ENCODE results near the gene BSG. TPM values are rescaled to one million over a fixed set of nuclear protein-coding genes. Genes with fewer than 3 reads are reported as not detected.

The BSG gene
- total RNA-seq, 2 donors from 2014 or later: 176 to 264 TPM

DNA sequence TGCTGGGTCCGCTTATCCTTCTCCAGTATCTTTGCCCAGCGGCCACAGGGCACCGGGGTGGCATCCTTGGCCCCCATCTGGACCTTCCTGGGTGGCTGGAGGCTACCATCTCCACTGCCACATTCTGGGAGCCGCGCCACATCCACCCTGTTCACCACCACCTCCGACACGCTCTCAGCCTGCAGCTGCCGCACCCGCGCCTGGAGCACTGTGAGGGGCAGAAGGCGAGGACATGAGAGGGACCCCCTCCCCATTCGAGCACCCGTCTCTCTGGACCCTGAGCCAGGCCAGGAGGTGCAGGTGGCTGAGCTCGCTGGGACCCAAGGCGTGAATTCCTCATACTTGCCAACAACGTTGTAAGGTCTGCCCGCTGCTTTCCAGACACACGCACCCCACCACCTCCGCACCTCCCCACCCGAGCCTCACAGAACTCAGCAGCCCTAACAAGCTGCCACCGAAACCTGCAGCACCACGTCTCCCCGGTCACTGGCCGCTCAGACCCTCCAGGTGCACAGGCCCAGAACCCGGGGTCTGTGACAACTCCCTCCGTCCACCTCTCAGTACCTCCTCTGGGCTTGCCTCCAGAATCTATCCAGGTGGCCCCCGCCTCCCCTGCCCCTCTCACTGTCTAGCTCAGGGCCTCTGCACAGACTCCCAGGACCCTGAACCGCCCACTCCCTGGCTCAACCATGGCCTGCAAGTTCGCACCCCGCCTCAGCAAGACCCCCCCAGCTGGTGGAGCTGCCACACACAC lies 57.7 kb downstream of the BSG start:
- 88 to 97% methylated on average over 26 to 29 of the region's 30 CpGs for WGBS, 2 donors
- Histone ChIP-seq H3K27ac (no peak overlapping the region), H3K36me3 (replicated peaks in 1 of 2; ENCODE audit: insufficient read depth in 1 of 2, low read depth in 2 of 2) (no peaks in the 10 kb centered on the region), H3K27me3 (no peaks in the 10 kb centered on the region), H3K9me3 (no peaks in the 10 kb centered on the region), H3K4me1 (peaks cover 27% of the 10 kb centered on the region), H3K4me3 (no peak overlapping the region)
- intact Hi-C loops (cut with DNase I): no loop called here
- TF ChIP-seq, protein P1, sequence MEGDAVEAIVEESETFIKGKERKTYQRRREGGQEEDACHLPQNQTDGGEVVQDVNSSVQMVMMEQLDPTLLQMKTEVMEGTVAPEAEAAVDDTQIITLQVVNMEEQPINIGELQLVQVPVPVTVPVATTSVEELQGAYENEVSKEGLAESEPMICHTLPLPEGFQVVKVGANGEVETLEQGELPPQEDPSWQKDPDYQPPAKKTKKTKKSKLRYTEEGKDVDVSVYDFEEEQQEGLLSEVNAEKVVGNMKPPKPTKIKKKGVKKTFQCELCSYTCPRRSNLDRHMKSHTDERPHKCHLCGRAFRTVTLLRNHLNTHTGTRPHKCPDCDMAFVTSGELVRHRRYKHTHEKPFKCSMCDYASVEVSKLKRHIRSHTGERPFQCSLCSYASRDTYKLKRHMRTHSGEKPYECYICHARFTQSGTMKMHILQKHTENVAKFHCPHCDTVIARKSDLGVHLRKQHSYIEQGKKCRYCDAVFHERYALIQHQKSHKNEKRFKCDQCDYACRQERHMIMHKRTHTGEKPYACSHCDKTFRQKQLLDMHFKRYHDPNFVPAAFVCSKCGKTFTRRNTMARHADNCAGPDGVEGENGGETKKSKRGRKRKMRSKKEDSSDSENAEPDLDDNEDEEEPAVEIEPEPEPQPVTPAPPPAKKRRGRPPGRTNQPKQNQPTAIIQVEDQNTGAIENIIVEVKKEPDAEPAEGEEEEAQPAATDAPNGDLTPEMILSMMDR (IDR thresholded peaks at IDR 0.05): no peak
- TF ChIP-seq POLR2A (IDR thresholded peaks at IDR 0.05): no peak
- DNase-seq: peak in 1 of 4 donors; percentile 11
- ATAC-seq: no peak

DNA sequence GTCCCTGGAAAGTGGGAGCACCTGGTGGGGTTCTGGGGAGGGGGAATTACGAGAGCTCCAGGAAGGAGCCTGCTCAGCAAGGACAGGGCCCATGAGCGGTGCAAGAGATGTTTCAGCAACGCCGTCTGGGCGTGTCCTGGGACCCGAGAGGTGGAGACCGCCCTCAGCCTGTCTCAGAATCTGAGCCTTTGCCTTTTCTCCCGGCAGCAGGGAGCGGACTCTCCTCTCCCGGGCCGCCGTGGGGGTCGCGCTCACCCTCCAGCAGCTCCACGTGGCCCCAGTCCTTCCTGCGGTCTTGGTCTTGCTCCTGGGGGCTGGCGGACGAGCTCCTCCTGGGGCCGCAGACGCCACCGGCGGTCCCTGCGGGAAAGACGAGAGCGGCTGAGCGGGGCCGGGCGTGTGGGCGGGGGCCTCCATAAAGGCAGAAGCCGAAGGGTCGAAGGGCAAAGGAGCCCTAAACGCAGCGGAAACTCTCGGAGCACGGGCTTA lies 60.2 kb downstream of the BSG start:
- Histone ChIP-seq H3K36me3 (replicated peaks in 1 of 2; ENCODE audit: insufficient read depth in 1 of 2, low read depth in 2 of 2) (no peaks in the 10 kb centered on the region), H3K27me3 (no peaks in the 10 kb centered on the region), H3K4me1 (peaks cover 27% of the 10 kb centered on the region), H3K27ac (peak overlapping the region in 2 of 4 donors; percentile 47 to 60), H3K9me3 (no peaks in the 10 kb centered on the region), H3K4me3 (peak overlapping the region; percentile 53 to 87)
- ATAC-seq (no peak), DNase-seq (no peak)
- WGBS, 2 donors: 3% methylated on average over 6 to 35 of the region's 35 CpGs
- intact Hi-C loops (cut with DNase I): no loop called here
- TF ChIP-seq POLR2A (IDR thresholded peaks at IDR 0.05): no peak
- TF ChIP-seq, protein P1 (IDR thresholded peaks at IDR 0.05): no peak

Other genes starting within 250 kb of the BSG start
- 1 to 10 TPM; 3.1 to 9.6 TPM for gene MIER2, start 227.8 kb upstream of the BSG start, total RNA-seq
- 1 to 10 TPM in 1 of 2 donors, under 1 TPM in 1; 0.33 to 1.8 TPM for gene C2CD4C, start 163.4 kb upstream of the BSG start, total RNA-seq
- 100 to 1,000 TPM; 119 to 137 TPM for gene SHC2, start 111.6 kb upstream of the BSG start, total RNA-seq
- gene MADCAM1, start 76.1 kb upstream of the BSG start, total RNA-seq: 1 to 10 TPM in 1 of 2 donors, not detected in 1; 3.6 TPM
- gene TPGS1, start 65.1 kb upstream of the BSG start, total RNA-seq: 10 to 100 TPM; 34.5 to 62.0 TPM
- gene CDC34, start 40.8 kb upstream of the BSG start, total RNA-seq: 100 to 1,000 TPM in 1 of 2 donors, 10 to 100 TPM in 1; 77.0 to 101 TPM
- gene GZMM, start 28.5 kb upstream of the BSG start, total RNA-seq: 1 to 10 TPM in 1 of 2 donors, not detected in 1; 5.3 TPM
- gene HCN2, start 17.3 kb downstream of the BSG start, total RNA-seq: under 1 TPM in 1 of 2 donors, not detected in 1; 0.26 TPM
- gene POLRMT, start 60.9 kb downstream of the BSG start, total RNA-seq: 10 to 100 TPM; 25.4 to 46.1 TPM
- not detected for gene FGF22, start 67.3 kb downstream of the BSG start, total RNA-seq
- gene RNF126, start 90.6 kb downstream of the BSG start, total RNA-seq: 10 to 100 TPM; 23.3 to 45.8 TPM
- gene FSTL3, start 103.8 kb downstream of the BSG start, total RNA-seq: 100 to 1,000 TPM in 1 of 2 donors, 10 to 100 TPM in 1; 72.4 to 236 TPM
- gene PRSS57, start 122.9 kb downstream of the BSG start, total RNA-seq: not detected
- gene PALM, start 136.3 kb downstream of the BSG start, total RNA-seq: 10 to 100 TPM; 14.8 to 32.6 TPM
- 1 to 10 TPM in 1 of 2 donors, under 1 TPM in 1; 0.99 to 3.4 TPM for gene MISP, start 178.5 kb downstream of the BSG start, total RNA-seq
- gene PTBP1, start 224.9 kb downstream of the BSG start, total RNA-seq: 100 to 1,000 TPM in 1 of 2 donors, 10 to 100 TPM in 1; 78.9 to 100 TPM
- not detected for gene PLPPR3, start 249.4 kb downstream of the BSG start, total RNA-seq